Mononuclear cell (primary cell): ENCODE measurements around the gene ACSF3. TPM values are rescaled to one million over a fixed set of nuclear protein-coding genes. Genes with fewer than 3 reads are reported as not detected.
A peak's percentile ranks its signal among the peaks of the same experiment; 100 is the strongest.

Source experiments
- H3K27me3 ChIP-seq: 2 replicates; pipeline ENCODE4 v1.6.0; 2011; ENCODE audit warnings: low read length, control low read depth; ENCODE audit not compliant: insufficient read depth
- H3K4me1 ChIP-seq: 2 replicates; pipeline ENCODE4 v1.5.1; 2011; ENCODE audit warnings: mild to moderate bottlenecking, low read length, control low read depth; ENCODE audit not compliant: insufficient read depth
- H3K4me3 ChIP-seq: 2 replicates; pipeline ENCODE4 v1.5.1; 2011; ENCODE audit warnings: mild to moderate bottlenecking, low read length, moderate library complexity
- H3K9me3 ChIP-seq: 2 replicates; pipeline ENCODE4 v1.5.1; 2011; ENCODE audit warnings: low read depth, mild to moderate bottlenecking, control low read depth, low read length
- total RNA-seq: library from RNA; depleted of rRNA; stranded (reverse); fragments of >200 nt; gene quantifications from one replicate; pipeline ENCODE4 v1.2.3, GENCODE V29; 2012

Gene ACSF3
- total RNA-seq, result 20.9 TPM

DNA sequence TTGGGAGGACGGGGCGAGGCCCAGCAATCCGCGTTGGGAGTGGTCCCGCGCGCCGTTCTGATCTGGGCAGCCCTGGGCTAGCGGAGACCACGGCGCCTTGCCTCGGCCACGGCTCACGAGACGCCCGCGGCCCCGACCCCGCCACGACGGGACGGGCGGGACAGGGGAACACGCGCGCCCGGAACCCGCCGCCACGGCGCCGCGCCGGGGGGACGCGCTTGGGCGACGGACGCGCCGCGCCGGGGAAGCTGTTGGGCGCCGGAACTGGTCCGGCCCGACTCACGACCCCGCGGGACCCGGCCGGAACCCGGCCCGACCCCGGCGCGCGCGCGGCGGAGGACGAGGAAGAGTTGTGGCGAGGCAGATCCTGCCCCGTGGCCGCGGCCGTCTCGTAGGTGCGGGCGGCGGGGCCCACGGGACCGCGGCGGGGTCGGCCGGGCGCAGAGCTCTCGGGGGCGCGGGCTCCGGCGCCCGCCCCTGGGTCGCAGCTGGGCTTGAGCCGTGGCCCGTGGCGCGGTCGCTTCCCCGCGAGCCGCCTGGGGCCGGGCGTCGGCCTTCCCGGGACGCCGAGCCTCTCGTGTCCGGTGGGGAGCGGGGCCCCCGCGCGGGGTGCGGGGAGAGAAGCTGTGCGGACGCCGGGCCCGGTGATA lies at the start of gene ACSF3:
ACSF3 (plus strand) TSS at position 251 of the 650 bp plus-strand sequence. CDS start 6,830 bp downstream, outside the sequence.
- Histone ChIP-seq H3K4me3 (peak within 1 kb of the TSS; percentile 72), H3K4me1 (peaks cover 51% of the 10 kb centered on the region), H3K27me3 (no peaks in the 10 kb centered on the region), H3K9me3 (no peaks in the 10 kb centered on the region)

DNA sequence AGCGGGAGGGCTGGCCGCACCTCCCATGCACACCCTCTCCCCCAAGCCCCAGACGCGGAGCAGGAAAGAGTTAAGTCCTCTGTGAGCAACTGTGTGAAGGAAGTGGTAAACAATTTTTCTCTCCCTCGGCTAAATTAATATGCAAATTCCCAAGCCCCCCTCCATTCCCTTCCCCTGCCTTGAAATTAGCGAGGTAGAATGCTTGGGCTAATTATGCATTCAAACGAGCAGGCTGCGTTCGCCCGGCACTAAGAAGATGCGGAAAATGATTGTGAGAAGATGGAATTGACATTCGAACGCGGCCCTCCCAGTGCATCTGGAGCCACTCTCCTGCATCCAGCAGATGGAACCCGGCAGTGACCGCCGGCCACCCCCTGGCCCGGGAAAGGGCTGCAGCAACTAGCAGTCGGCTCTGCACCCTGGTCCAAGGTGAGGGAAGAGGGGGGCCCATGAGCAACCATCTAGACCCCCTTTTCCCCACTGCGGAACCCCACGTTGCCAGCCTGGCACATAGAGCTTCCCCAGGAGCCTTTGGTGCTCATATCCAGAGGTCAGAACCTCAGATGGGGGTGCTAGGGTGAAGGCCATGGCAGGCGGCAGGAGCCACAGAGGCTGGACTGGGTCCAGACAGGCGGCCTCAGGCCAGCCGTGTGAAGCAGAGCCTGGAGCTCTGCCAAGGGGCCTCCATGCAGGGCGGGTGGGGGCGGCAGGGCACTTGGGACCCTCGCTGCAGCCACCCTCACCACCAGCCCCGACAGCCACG lies 49.1 kb upstream of the ACSF3 start:
- no peaks in the 10 kb centered on the region for H3K4me1 ChIP-seq
- H3K27me3 ChIP-seq, result no peaks in the 10 kb centered on the region
- H3K9me3 ChIP-seq, result no peaks in the 10 kb centered on the region
- no peak overlapping the region for H3K4me3 ChIP-seq

GRCh38 chr16:89045181-89045815 lies 48.4 kb upstream of the ACSF3 start:
- Histone ChIP-seq H3K4me1 (no peaks in the 10 kb centered on the region), H3K9me3 (no peaks in the 10 kb centered on the region), H3K4me3 (no peak overlapping the region), H3K27me3 (no peaks in the 10 kb centered on the region)

- H3K4me3 ChIP-seq, result no peak overlapping the region
- no peaks in the 10 kb centered on the region for H3K27me3 ChIP-seq
- no peaks in the 10 kb centered on the region for H3K9me3 ChIP-seq
- no peaks in the 10 kb centered on the region for H3K4me1 ChIP-seq
Observed at GRCh38 chr16:89045881-89046280, 47.8 kb upstream of the ACSF3 start.

- H3K27me3 ChIP-seq, result no peaks in the 10 kb centered on the region
- H3K9me3 ChIP-seq, result no peaks in the 10 kb centered on the region
- H3K4me3 ChIP-seq, result no peak overlapping the region
- no peaks in the 10 kb centered on the region for H3K4me1 ChIP-seq
Observed at GRCh38 chr16:89046491-89046890, 47.2 kb upstream of the ACSF3 start.

GRCh38 chr16:89047331-89048089 lies 46.1 kb upstream of the ACSF3 start:
- no peaks in the 10 kb centered on the region for H3K27me3 ChIP-seq
- H3K9me3 ChIP-seq, result no peaks in the 10 kb centered on the region
- H3K4me1 ChIP-seq, result no peaks in the 10 kb centered on the region
- no peak overlapping the region for H3K4me3 ChIP-seq

DNA sequence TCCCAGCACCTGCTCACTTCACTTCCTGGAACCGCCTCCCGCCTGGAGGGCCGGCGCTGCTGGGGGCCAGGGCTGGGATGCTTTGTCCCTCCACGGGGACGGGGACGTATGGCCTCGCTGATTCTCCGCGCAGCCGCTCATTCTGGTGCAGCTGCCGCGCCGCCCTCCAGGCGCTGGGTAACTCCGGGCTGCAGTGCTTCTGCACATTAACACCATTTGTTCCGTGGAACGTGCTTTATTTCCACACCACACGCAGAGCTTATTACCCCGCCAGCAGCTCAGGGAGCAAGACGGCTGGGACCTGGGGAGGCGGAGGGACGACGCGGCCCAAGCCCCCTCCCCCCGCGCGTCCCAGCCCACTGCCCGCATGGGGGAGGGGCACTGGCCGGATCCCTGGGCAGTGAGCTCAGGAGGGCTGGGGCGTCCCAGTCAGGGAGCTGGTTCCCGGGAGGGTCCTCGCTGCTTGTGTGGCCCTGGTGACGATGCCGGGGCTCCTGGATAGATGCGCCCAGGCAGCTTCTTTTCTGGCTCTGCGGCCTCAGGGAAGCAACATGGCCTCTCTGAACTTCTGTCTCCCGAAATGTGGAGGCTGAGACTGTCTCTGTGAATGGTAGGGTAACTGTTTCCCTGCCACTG lies 45.4 kb upstream of the ACSF3 start:
- Histone ChIP-seq H3K27me3 (no peaks in the 10 kb centered on the region), H3K4me3 (no peak overlapping the region), H3K9me3 (no peaks in the 10 kb centered on the region), H3K4me1 (no peaks in the 10 kb centered on the region)

DNA sequence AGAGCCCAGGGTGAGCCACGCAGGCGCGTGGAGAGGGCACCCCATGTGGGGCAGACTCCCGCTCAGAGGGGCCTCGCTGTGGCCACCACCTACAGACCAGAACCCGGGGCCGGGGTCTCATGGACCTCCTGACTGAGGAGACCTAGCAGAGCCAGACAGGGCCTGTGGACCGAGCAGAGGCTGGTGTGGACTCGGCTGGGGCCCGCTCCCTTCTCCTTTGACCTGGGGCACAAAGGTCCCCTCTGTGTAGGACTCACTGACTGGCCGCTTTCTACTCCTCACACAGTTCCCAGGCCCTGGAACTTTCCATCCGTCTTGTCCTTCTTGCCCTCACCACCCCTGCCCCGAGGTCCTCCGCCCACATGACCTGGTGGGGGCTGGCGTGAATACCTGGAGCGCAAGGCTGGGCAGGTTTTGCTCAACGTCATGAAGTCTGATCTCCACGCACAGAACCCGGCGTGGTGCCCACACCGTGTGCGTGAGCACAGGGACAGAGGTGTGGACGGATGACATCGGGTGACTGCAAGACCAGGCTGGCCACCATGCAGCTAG lies 44.7 kb upstream of the ACSF3 start:
- Histone ChIP-seq H3K4me3 (no peak overlapping the region), H3K4me1 (no peaks in the 10 kb centered on the region), H3K27me3 (no peaks in the 10 kb centered on the region), H3K9me3 (no peaks in the 10 kb centered on the region)

- Histone ChIP-seq H3K9me3 (no peaks in the 10 kb centered on the region), H3K4me3 (no peak overlapping the region), H3K27me3 (no peaks in the 10 kb centered on the region), H3K4me1 (no peaks in the 10 kb centered on the region)
Observed at GRCh38 chr16:89049484-89050118, 44.1 kb upstream of the ACSF3 start.

GRCh38 chr16:89050119-89050867 lies 43.4 kb upstream of the ACSF3 start:
- H3K4me1 ChIP-seq, result no peaks in the 10 kb centered on the region
- no peaks in the 10 kb centered on the region for H3K9me3 ChIP-seq
- no peaks in the 10 kb centered on the region for H3K27me3 ChIP-seq
- H3K4me3 ChIP-seq, result no peak overlapping the region

GRCh38 chr16:89050868-89051311 lies 42.8 kb upstream of the ACSF3 start:
- no peaks in the 10 kb centered on the region for H3K4me1 ChIP-seq
- H3K4me3 ChIP-seq, result no peak overlapping the region
- H3K27me3 ChIP-seq, result no peaks in the 10 kb centered on the region
- no peaks in the 10 kb centered on the region for H3K9me3 ChIP-seq

DNA sequence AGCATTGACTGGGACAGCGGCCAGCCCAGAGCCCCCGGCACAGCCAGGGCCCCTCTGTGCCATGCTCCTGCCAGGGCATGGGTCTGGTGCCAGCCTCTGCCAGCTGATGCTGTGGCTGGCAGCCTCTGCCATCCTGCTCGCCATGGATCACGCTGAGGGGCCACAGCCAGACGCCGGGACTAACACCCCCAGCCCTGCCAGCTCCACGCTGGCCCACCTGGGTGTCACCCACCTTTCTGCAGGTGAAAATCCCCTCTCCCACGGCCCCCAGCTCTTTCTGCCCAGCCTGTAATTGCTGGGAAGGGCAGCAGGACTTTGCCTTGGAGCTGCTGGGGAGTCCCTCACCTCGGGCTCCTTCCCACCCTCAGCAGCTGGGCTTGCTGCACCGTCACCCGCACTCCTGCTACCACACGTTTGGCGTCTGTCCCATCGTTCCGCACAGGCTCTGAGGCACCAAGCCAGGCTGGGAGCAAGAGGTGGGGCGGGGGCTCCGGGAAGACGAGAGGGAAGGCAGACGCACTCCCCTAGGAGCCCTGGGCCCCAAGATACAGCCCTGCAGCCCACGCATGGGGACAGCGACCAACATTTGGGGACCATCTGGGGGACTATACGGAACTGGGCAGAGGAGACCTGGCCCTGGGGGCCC lies 42.0 kb upstream of the ACSF3 start:
- Histone ChIP-seq H3K4me3 (no peak overlapping the region), H3K4me1 (no peaks in the 10 kb centered on the region), H3K9me3 (no peaks in the 10 kb centered on the region), H3K27me3 (no peaks in the 10 kb centered on the region)
